ENCODE measurements around the gene NF1.

DNA sequence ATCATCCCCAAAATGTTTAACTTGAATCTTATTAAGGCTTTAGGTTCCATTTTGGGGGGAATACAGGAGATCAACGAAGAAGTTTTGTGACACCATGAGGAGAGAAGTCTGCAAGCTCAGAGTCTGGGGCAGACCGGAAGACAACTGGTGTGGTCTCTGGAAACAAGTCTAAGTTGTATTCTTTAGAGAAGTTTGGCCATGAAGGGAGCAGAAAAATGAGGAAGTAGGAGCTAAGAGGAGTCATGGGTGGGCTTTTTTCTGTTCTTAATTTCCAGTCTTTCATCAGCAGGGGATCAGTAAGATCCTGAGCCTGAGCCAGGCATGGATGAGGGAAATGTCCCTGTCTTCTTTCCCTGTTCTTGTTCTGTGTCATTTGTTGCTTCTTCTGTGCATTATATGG is 35.8 kb upstream of the NF1 start:
- TF ChIP-seq, protein P1, sequence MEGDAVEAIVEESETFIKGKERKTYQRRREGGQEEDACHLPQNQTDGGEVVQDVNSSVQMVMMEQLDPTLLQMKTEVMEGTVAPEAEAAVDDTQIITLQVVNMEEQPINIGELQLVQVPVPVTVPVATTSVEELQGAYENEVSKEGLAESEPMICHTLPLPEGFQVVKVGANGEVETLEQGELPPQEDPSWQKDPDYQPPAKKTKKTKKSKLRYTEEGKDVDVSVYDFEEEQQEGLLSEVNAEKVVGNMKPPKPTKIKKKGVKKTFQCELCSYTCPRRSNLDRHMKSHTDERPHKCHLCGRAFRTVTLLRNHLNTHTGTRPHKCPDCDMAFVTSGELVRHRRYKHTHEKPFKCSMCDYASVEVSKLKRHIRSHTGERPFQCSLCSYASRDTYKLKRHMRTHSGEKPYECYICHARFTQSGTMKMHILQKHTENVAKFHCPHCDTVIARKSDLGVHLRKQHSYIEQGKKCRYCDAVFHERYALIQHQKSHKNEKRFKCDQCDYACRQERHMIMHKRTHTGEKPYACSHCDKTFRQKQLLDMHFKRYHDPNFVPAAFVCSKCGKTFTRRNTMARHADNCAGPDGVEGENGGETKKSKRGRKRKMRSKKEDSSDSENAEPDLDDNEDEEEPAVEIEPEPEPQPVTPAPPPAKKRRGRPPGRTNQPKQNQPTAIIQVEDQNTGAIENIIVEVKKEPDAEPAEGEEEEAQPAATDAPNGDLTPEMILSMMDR (IDR thresholded peaks at IDR 0.05): no peak
- no peak for TF ChIP-seq EP300 (IDR thresholded peaks at IDR 0.05; ENCODE audit: low read depth)
- TF ChIP-seq POLR2A (IDR thresholded peaks at IDR 0.05): no peak
